GM21360 (cell line): ENCODE measurements around the gene RAB25.

Experiments used
- ATAC-seq: cut with Tn5 transposase; IDR thresholded peaks from one replicate; pipeline ENCODE4 v1.9.1; 2021; ENCODE audit warnings: mild to moderate bottlenecking, moderate library complexity; ENCODE audit not compliant: unreplicated experiment

Gene RAB25

DNA sequence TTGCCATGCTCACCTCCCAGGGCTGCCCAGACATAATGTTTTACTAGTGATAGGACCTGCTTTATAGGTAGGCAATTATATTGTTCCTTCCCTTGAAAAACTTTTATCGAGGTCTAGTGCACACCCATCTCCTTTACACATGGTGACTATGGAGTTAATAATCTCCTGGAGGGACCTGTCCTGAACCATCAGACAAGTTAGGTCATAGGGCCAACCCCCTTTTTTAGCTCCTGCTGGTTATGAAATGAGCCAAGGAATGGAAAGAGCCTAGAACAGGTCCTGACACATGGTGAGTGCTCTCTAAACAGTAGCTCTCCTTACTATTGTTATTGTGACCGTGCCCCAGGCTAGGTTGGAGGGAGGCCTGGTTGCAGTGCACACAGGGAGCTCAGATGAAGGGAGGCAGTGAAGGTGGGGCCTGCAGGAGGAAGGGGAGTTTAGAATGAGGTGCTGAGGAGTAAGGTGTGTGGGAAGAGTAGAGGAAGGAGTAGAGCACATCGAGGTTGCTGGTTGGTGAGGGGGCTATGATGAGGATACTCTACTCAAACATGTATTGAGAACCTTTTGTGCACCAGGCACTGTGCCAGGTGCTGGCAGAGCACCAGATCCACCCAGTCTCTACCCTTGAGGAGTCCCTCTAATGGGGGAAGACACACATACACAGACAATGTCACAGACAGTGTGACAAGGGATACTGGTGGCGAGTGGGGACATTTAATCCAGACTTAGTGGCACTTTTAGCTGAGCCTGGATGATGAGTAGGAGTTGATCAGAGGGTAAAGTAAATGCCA, 39.4 kb downstream of the RAB25 start:
- no peak for ATAC-seq

GRCh38 chr1:156101880-156102279, 40.9 kb downstream of the RAB25 start:
- ATAC-seq = no peak

DNA sequence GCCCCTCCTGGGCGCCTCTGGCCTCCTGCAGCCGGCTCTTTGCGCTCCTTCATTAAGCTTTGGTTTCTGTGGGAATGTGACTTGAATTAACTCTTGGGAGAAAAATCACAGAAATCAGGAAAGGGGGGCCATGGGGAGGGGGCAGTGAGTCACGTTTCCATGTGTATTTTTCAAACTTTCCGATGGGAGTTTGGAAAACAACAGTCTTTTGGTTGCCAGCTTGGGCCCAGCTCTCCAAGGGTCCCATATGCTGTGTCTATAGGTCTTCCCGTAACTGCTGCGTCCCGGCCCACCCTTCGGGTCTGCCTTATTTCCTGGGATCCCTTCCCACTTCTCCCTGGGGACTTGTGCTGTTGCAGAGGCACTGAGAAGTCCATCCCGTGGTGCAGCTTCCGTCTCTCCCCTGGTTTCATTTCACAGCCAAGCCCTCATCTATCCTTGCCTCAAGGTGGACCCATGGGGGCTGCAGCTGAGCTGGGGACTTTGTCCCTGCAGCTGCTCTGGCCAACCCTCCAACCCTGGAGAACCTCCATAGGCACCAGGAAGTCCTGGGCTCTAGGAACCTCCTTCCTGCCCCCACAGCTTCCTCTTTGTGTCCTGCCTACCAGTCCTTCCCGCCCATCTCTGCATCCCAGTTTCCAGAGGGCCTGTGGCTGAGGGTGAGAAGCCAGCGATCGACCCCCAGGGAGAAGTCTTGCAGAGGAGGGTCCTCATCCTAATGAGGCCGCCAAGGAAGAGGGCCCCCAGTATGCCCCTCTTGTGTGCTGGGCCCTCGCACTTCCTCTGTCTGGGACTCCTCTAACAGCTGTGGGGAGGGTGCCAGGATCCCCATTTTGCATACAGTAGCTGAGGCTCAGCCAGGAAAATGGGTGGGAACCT, 41.9 kb downstream of the RAB25 start:
- ATAC-seq = no peak

DNA sequence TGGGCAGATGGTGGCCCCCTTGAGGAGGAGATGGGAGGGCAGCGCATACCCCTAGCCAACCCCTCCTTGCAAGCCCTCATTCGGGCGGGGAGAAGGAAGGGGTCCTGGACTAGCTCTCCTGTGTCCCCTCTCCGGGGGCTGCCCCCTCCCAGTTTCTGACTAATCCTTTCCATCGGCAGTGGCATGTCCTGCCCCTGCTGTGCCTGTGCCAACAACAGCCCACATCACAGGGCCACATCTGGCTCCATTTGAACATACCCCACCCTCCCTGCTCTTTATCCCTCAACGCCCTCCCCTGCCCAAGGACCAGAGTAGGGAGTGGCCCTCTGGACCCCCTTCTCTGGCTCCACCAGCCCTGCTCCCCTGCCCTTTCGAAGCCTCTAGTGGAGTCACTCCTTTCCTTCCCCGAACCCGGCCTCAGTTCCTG, 42.6 kb downstream of the RAB25 start:
- no peak for ATAC-seq

DNA sequence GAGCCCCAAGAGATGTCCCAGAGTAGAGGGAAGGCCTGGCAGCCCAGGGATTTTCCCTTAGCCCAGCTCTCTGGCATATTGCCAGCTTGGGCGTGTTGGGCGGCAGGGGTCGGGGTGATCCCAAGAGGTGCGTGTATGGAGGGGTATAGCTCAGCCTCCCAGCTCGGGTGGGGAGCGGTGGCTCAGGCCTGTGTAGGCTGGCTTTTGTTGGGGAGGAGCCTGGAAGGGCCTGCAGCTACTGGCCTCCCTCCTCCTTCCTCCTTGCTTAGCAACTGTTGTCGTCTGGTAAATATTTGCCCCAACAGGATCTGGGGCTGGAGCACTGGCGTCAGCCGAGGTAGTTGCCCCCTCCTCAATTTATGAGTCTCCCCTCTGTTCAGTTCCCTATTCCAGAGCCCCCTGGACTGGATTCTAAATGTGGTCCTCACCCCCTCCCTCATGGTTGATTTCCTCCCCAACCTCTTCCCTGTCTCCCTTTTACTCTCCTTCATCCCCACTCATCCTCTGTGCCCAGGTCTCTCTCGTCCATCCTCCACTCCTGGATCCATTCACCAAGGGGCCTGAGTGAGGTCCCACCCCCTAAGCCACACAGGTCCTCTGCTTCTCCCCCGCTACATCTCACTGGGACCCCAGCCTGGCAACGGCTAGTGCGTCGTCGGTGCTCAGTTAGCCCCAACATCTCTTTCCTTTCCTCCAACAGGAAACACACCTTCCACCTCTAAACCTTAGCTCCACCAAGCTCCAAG, 43.3 kb downstream of the RAB25 start:
- ATAC-seq = no peak

- ATAC-seq = no peak
Observed at GRCh38 chr1:156104861-156105832, 44.2 kb downstream of the RAB25 start.

DNA sequence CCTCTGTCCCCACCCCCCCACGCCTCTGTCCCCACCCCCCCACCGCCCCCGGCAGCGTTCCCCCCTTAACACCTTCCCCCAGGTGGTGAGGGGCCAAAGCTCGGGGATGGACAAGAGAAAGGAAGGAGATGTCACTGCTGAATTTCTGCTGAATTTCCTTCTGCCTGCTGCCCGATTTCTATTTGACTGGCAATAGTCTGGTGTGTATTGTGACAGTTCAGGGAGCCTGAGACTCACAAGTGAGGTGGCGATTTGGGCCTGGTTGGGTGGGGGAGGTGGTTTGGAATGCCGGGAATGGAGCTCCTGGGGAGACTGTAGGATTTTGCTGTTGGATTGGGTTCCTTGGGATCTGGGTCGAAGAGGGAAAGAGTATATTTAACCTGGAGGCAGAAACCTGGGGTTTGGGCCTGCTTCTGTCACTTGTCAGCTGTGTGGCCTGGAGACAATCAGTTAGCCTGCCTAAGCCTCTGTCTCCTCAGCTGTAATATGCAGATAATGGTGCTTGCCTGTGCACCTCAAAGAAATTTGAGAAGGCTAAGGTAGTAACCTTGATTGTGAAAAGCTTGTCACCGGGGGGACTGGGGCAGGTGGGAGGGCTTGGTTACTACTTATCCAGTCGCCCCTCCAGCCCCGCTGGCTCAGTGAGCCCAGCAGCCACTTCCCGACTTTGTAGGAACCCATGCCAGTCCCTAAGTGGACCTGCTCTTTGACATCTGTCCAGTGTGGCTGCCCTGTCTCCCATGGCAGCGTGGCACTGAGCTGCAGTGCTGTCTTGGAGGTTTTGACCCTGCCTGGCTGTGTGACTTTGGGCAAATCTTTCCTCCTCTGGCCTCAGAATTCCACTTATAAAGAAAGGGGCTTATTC, 45.9 kb downstream of the RAB25 start:
- no peak for ATAC-seq

GRCh38 chr1:156108057-156108456, 47.1 kb downstream of the RAB25 start:
- no peak for ATAC-seq

- no peak for ATAC-seq
Observed at GRCh38 chr1:156108664-156109241, 47.8 kb downstream of the RAB25 start.

GRCh38 chr1:156110252-156110651, 49.3 kb downstream of the RAB25 start:
- ATAC-seq = no peak

GRCh38 chr1:156111355-156111962, 50.5 kb downstream of the RAB25 start:
- no peak for ATAC-seq

- ATAC-seq = no peak
Observed at GRCh38 chr1:156112276-156113137, 51.5 kb downstream of the RAB25 start.

- no peak for ATAC-seq
Observed at GRCh38 chr1:156113282-156113950, 52.5 kb downstream of the RAB25 start.

DNA sequence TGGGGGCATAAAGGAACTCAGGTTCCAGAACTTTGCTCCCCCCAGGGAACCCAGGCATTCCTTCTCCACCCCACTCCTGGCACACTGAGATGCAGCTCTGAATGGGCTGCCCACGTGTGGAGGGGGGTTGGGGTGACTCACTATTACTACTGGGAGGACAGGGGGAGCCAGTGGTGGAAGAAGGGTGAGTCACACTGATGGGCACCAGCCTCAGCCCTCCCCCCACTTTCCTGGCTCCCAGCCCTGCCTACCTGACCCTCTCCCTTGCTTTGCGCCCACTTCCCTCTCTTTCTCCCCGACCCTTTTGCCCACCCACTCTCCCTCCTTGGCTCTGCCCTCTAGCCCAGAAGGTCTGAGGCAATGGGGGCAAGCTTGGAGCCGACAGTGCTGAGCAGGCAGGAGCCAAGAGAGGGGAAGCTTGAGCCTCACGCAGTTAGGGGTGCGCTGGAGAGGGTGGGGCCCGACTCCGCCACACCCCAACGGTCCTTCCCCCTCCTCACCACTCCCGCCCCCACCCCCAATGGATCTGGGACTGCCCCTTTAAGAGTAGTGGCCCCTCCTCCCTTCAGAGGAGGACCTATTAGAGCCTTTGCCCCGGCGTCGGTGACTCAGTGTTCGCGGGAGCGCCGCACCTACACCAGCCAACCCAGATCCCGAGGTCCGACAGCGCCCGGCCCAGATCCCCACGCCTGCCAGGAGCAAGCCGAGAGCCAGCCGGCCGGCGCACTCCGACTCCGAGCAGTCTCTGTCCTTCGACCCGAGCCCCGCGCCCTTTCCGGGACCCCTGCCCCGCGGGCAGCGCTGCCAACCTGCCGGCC, 53.4 kb downstream of the RAB25 start, which contains the start of gene LMNA:
TSS of gene LMNA (plus strand) at position 611 of the 818 bp plus-strand sequence. CDS start 208 bp downstream, outside the sequence.
- ATAC-seq = peak; percentile 68

DNA sequence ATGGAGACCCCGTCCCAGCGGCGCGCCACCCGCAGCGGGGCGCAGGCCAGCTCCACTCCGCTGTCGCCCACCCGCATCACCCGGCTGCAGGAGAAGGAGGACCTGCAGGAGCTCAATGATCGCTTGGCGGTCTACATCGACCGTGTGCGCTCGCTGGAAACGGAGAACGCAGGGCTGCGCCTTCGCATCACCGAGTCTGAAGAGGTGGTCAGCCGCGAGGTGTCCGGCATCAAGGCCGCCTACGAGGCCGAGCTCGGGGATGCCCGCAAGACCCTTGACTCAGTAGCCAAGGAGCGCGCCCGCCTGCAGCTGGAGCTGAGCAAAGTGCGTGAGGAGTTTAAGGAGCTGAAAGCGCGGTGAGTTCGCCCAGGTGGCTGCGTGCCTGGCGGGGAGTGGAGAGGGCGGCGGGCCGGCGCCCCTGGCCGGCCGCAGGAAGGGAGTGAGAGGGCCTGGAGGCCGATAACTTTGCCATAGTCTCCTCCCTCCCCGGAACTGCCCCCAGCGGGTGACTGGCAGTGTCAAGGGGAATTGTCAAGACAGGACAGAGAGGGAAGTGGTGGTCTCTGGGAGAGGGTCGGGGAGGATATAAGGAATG, 54.1 kb downstream of the RAB25 start:
- peak; percentile 5 for ATAC-seq
